Measurements from ENCODE around the gene KRT2.

DNA sequence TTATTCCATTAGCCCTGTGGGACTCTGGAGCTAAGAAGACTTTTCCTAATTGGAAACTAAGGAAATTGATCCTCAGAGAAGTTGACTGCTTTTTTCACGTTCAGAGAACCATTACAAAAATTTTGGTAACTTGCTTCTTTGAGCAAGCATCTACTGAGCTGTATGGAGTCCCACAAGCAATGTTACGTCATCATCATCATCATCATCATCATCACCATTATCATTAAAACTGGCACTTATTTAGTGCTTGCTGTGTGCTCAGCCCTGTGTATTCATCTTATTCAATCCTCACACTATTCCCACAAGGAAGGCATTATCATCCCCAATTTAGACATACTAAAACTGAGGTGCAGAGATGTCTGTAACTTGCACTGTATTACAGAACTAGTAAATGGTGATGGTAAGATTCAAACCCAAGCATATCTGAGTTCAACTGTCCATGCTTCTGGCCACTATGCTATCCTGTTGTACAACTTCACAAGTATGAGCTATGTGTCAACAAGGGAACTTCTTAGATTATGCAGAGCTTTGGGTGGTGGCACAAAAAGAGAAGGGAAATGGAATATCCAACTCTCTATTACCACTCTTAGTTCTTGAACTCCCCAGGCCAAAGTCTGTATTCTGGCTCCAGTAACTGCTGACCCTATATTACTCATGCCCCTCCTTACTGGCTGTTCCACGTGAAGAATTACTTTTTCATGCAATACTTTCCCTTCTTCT is 21.9 kb upstream of the KRT2 start:
- TF ChIP-seq, protein P1, sequence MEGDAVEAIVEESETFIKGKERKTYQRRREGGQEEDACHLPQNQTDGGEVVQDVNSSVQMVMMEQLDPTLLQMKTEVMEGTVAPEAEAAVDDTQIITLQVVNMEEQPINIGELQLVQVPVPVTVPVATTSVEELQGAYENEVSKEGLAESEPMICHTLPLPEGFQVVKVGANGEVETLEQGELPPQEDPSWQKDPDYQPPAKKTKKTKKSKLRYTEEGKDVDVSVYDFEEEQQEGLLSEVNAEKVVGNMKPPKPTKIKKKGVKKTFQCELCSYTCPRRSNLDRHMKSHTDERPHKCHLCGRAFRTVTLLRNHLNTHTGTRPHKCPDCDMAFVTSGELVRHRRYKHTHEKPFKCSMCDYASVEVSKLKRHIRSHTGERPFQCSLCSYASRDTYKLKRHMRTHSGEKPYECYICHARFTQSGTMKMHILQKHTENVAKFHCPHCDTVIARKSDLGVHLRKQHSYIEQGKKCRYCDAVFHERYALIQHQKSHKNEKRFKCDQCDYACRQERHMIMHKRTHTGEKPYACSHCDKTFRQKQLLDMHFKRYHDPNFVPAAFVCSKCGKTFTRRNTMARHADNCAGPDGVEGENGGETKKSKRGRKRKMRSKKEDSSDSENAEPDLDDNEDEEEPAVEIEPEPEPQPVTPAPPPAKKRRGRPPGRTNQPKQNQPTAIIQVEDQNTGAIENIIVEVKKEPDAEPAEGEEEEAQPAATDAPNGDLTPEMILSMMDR (conservative IDR thresholded peaks at IDR 0.05; ENCODE audit: low read depth, low read length) = no peak
- TF ChIP-seq POLR2A (IDR thresholded peaks at IDR 0.05; ENCODE audit: low read depth, low read length) (no peak), RAD21 (IDR thresholded peaks at IDR 0.05; ENCODE audit: low read length) (no peak), SMC3 (IDR thresholded peaks at IDR 0.05; ENCODE audit: low read depth, low read length) (no peak), RFX5 (IDR thresholded peaks at IDR 0.05; ENCODE audit: low read depth, low read length) (no peak), BHLHE40 (IDR thresholded peaks at IDR 0.05; ENCODE audit: low read depth, low read length) (no peak), FOS (IDR thresholded peaks at IDR 0.05; ENCODE audit: low read depth, low read length) (no peak), CEBPB (IDR thresholded peaks at IDR 0.05; ENCODE audit: low read depth, low read length) (no peak)
- TF ChIP-seq, protein P2, sequence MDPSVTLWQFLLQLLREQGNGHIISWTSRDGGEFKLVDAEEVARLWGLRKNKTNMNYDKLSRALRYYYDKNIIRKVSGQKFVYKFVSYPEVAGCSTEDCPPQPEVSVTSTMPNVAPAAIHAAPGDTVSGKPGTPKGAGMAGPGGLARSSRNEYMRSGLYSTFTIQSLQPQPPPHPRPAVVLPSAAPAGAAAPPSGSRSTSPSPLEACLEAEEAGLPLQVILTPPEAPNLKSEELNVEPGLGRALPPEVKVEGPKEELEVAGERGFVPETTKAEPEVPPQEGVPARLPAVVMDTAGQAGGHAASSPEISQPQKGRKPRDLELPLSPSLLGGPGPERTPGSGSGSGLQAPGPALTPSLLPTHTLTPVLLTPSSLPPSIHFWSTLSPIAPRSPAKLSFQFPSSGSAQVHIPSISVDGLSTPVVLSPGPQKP (IDR thresholded peaks at IDR 0.05; ENCODE audit: borderline replicate concordance, low read depth, low read length) = no peak
- TF ChIP-seq, protein P3, sequence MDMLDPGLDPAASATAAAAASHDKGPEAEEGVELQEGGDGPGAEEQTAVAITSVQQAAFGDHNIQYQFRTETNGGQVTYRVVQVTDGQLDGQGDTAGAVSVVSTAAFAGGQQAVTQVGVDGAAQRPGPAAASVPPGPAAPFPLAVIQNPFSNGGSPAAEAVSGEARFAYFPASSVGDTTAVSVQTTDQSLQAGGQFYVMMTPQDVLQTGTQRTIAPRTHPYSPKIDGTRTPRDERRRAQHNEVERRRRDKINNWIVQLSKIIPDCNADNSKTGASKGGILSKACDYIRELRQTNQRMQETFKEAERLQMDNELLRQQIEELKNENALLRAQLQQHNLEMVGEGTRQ (IDR thresholded peaks at IDR 0.05; ENCODE audit: low read depth, low read length) = no peak

Measured in IMR-90 (cell line).